Activated CD4-positive, alpha-beta T cell treated with anti-CD3 and anti-CD28 coated beads, Interleukin-2, Interleukin-6, amounts not matched to agents 100 ng/mL and 50 ng/mL, durations not matched to agents 16 hours and 8 hours (primary cell): ENCODE data around the gene OR56A3.
"Not testable (repeated sequence)": the region's sequence is repeated elsewhere in the genome, so short reads cannot be mapped to it uniquely, and the experiment has no call there.

Experiments used
- DNase-seq: peaks from one replicate; pipeline ENCODE4 v3.0.0-alpha.2; 2020

The OR56A3 gene, protein sequence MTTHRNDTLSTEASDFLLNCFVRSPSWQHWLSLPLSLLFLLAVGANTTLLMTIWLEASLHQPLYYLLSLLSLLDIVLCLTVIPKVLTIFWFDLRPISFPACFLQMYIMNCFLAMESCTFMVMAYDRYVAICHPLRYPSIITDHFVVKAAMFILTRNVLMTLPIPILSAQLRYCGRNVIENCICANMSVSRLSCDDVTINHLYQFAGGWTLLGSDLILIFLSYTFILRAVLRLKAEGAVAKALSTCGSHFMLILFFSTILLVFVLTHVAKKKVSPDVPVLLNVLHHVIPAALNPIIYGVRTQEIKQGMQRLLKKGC

DNA sequence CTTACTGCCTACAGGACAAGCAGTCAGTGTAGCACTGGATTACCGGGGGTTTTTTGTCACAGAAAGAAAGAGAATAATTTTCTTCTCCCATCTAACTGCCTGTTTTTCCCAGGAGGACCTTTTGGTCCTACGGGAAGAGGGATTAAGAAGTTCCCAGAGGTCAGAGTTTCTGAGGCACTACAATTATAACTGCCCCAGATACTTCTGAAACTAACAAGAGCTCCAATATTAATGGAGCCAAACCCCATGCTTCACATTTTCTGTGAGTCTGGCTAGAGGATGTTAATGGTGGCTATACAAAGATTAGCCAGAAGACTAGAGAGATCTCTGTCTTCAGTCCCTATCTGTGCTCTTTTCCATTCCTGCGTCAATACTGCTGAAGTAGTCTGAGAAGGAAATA lies at the start of gene OR56A3:
Gene OR56A3 (plus strand): TSS at position 301 of the 400 bp plus-strand sequence. CDS start 5,096 bp downstream, outside the sequence.
- DNase-seq: no peak

DNA sequence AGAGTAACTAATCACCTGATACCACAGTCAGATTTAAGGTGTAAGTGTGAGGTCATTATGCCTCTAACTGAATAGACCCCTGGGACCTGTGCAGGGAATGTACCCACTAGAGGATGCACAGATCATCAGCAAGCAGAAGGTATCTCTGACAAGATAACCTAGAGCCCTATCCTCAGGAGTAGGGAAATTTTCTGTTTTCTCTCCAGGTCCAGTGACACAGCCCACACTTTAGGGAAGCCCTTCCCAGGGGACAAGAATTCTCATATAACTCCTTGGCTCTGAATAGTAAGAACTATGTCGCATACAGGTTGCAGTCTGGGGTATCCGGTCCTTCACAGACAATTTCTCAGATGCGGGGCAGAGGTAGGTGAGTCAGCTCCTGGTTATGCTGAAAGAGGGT lies 49.1 kb upstream of the OR56A3 start, which contains the start of gene OR52E5:
Gene OR52E5 (plus strand): TSS at position 301 of the 400 bp plus-strand sequence. CDS start 7,569 bp downstream, outside the sequence.
- no peak for DNase-seq

DNA sequence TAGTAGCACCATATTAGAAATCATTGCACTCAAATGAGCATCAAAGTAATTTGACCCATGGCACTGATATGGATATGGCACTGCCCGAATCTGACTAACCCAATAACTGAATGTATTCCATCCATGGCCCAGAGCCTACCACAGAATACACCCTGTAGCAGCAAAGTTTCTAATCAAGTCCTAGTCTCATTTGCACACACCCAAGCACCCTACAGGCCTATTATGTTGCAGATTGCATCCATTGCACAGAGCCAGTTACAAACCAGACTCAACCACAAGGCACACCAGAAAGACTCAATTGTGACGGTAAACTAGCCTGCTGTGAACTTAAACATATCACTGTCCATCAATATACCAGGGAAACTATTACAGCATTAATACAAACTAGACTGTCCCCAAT lies 42.5 kb upstream of the OR56A3 start:
- DNase-seq: no peak

DNA sequence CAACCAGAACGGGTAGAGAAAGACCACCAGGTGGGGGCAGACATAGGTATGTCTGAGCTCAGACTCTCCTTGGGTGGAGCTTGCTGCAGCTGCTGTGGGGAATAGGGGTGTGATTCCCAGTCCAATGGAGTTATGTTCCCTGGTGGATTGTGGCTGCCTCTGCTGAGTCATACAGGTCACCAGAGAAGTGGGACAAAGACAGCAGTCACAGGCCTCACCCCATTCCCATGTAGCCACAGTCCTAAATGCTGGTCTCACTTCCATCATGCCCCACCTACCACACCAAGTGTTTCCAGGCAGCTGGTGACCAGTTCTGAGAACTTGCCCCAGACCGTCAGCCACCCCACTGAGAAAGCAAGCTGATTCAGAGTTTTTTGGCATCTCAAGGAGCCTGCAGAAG lies 31.5 kb upstream of the OR56A3 start:
- no peak for DNase-seq

DNA sequence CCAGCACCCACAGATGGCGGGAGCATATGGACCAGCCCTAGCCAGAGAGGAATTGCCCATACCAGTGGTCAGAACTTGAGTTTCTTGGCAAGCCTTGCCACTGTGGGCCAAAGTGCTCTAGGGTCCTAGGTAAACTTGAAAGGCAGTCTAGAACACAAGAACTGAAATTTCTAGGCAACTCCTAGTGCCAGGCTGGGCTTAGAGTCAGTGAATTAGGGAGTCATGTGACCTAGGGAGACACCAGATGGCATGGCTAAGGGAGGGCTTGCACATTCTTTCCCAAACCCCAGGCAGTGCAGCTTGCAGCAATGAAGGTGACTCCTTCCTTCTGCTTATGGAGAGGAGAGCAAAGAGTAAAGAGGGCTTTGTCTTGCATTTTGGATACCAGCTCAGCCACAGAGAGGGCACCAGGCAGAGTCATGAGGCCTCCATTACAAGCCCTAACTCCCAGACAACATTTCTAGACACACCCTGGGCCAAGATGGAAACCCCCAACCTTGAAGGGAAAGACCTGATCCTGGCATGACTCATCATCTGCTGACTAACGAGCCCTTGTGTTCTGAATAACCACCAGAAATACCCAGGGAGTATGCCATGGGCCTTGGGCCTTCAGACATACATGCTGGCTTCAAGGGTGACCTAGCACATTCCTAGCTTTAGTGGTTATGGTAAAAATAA lies 19.2 kb upstream of the OR56A3 start:
- DNase-seq: peak; percentile 75

DNA sequence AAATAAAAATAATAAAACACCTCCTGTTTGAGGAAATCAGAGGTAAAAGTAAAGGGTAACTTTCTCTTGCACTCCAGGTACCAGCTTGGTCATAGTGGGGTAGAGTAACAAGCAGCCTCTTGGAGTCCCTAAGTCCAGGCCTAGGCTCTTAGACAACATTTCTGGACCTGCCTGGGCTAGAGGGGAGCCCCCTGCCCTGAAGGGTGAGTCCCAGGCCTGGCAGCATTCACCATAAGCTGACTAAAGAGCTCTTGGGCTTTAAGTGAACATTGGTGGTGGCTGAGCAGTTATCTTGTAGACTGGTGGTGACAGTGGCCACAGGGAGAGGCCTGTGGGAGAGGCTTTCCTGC lies 18.6 kb upstream of the OR56A3 start:
- DNase-seq: no peak

DNA sequence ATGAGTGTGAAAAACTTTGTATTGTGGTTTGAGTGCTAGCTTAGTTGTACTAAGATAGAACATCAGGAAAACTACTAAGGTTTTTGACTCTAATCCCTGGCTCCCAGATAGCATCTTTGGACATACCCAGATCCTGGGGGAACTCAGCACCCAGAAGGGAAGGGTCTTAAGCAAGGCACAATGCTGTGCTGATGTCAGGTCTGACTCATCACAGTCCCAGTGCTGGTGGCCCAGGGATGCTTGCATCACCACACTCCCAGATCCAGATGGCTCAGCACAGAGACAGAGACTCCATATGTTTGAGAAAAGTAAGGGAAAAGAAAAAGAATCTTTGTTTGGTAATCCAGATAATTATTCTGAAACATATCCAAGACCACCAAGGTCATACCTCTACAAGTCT lies 18.3 kb upstream of the OR56A3 start:
- DNase-seq: no peak

DNA sequence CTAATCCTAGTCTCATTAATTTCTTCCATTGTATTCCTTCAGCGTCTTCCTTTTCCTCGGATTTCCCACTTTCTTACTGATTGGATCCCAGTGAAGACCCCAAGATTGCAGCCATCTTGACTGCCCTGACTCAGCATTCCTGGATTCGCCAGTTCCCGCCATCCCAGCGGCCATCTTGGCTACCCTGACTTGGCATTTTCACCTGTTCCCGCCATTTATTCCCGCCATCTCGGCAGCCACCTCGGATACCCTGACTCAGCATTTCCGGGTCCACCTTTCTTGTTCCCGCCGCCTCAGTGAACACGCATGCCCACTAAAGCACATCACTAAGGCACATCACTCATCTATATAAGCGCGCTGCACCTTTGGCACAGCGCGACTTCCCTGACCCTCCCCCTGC lies 13.8 kb upstream of the OR56A3 start:
- no peak for DNase-seq

DNA sequence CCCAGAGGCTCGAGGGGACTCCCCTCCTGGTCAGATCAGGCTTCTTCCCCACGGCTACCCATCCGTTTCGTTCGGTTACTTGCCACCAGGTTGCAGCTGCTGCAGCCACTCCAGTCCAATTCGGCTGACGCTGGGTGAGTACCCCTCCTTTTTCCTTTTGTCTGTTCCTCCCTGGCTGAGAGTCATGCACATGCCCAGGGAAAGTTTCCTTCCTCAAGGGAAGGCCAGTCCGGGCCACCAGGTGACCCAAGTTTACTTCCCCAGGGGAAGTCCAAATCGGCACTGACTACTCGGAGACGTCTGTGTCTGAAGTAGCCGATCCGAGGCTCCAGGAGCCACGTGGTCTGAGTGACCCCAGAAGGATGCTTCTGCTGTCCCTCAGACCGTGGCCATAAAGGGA lies 13.2 kb upstream of the OR56A3 start:
- no peak for DNase-seq

DNA sequence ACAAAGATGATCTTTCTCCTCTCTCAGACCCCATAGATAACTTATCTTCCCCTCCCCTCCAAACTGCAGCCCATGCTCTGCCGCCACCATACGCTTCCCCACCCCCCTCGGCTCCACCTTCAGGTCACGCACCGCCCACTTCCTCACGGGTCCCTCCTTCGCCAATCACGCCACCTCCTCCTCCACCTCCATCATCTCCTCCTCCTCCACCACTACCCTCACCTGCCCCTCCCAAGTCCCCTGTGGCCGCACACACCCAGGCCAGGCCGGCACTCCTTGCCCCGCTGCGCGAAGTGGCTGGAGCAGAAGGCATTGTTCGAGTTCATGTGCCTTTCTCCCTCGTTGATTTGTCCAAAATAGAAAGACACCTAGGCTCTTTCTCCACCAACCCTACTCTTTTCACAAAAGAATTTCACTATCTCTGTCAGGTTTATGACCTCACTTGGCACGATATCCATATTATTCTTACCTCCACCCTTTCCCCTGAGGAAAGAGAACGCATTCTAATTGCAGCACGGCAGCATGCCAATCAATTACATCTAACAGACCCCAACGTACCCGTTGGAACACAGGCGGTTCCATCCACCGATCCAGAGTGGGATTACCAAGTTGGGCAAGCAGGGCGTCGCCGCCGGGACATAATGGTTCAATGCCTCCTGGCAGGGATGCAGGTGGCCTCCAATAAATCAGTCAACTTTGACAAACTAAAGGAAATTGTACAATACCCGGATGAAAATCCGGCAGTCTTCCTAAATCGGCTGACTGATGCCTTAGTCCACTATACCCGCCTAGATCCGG lies 12.3 kb upstream of the OR56A3 start:
- no peak for DNase-seq

DNA sequence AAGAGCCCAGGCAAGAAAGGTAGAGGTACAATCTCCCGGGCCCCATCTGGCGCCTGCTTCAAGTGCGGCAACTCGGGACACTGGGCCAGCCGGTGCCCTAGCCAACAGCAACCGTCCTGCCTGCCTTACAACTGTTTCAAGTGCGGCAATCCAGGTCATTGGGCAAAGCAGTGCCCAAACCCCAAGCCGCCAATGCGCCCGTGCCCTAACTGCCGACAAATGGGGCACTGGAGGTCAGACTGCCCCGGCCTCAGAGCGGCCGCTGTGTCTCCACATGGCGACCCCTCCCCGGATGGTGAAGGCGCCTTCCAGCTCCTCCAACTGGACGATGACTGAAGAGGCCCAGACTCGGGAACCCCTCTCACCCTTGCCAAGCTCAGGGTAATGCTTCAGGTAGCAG lies 11.4 kb upstream of the OR56A3 start:
- no peak for DNase-seq

DNA sequence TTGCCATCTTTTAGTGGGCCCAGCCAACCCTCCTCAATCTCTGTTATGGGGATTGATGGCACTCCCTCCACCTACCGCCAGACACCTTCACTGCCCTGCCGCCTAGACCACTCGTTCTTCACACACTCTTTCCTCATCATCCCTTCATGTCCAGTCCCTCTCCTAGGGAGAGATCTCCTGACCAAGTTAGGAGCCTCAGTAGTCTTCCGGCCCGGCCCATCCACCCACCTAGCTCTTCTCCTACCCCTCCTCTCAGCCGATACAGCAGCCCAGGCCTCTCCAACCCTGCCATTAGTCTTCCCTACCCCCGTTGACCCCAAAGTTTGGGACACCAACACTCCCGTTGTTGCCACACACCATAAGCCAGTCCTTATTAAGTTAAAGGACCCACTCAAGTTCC lies 11.0 kb upstream of the OR56A3 start:
- no peak for DNase-seq

DNA sequence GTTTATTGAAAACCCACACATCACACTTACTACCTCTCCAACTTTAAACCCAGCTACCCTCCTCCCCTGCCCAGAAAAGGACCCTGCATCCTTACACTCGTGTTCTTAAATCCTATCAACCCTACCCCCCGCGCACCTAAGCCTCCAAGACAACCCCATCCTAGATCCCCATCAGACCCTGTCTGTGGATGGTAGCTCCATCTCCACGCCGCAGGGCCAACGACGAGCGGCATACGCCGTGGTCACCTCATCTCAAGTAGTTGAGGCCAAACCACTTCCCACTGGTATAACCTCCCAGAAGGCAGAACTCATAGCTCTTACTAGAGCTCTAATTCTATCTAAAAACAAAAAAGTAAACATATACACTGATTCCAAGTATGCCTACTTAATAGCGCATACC lies 9.4 kb upstream of the OR56A3 start:
- no peak for DNase-seq

DNA sequence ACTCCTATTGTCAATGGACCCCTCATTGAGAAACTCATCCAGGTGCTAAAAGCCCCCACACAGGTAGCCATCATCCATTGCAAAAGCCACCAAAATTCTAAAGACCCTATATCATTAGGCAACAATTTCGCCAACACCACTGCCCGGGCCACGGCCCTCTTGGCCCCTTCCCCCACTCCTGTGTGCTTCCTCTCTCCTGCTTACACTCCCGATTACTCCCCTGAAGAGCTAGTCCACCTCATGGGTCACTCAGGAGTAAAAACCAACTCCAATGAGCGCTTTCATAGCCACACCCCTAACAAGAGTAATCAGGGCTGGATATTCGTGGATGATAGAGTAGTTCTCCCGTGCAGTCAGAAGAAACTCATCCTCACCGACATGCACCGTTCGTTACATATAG lies 8.9 kb upstream of the OR56A3 start:
- DNase-seq: no peak

DNA sequence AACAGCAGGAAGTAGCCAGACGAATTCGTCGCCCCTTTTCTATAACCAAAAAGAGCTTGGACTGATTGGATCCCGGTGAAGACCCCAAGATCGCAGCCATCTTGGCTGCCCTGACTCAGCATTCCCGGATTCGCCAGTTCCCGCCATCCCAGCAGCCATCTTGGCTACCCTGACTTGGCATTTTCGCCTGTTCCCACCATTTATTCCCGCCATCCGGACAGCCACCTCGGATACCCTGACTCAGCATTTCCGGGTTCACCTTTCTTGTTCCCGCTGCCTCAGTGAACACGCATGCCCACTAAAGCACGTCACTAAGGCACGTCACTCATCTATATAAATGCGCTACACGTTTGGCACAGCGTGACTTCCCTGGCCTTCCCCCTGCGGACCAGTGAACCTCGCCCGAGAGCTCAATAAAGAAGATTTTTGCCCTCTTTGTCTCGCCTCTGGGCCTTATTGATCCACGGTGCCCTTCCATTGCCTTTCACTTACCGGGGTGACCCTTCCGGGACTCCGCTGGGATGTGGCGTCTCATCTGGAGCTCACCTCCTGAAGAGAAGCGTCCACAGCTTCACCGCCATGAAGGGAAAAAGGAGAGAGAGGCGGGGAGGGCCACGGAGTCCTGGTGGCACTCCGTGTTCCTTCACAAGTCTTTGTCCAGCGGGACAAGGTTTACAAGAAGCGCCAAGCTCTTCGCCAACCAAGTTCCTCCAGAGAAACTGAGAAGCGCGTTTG lies 4.0 kb upstream of the OR56A3 start:
- no peak for DNase-seq

DNA sequence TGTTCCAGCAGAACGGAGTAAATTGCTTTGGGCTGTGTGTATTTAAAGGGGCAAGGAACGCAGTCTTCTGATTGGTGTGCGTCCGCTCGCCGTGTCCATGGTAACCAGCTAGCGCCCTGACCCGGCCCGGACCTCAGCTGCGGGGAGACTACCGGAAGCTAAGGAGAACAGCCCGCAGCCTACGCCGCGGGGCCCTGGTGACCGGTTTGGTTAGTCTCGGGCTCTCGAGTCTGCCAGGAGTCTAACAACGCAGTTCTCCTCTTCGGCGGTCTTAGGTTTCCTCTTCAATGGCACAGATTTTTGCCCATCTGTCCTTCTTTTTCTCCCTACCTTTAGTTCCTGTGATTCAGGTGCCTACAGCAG lies 3.5 kb upstream of the OR56A3 start:
- no peak for DNase-seq

DNA sequence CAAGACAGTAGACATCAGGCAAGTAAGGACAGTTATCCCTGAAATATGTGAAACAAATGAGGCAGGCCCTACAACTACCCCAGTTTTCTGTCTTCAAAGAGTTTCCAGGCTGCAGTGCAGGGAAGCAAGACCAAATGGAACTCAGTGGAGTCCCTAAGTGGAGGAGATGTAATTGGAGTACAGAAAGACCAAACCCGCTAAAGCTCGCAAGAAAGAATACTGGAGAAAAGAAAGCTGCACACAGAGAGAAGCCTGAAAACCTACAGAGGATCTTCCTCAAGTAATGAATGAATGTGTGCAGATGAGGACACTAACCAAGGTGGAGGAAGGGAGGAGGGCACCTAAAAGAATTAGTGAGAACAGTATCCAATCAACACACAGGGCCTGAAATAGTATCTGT lies 1.3 kb upstream of the OR56A3 start:
- DNase-seq: no peak

DNA sequence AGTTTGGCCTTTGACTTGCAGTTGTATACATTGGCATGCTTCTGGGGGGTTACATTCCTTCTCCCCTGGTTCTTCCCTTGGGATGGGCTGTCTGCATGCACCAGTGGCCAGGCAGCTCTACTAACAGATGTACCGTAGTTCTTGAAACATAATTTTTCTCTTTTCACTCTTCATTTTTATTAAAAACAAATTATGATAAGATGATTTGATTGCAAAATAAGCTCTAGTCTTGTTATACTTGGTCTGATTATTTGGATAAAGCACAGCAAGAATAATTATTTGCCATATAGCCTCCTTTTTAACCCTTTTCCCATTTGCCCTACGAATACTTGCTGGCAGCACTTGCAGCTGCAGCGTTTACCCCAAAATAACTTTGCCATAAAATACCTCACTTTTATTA lies 13.5 kb downstream of the OR56A3 start:
- no peak for DNase-seq

DNA sequence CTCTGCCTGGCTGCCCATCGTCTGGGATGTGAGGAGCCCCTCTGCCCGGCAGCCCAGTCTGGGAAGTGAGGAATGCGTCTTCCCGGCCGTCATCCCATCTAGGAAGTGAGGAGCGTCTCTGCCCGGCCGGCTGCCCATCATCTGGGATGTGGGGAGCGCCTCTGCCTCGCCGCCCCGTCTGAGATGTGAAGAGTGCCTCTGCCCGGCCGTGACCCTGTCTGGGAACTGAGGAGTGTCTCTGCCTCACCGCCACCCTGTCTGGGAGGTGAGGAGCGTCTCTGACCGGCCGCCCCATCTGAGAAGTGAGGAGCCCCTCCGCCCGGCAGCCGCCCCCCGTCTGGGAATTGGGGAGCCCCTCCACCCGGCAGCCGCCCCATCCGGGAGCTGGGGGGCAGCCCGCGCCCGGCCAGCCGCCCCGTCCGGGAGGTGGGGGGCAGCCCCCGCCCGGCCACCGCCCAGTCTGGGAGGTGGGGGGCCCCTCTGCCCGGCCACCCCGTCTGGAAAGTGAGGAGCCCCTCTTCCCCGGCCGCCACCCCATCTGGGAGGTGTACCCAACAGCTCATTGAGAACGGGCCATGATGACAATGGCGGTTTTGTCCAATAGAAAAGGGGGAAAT lies 18.8 kb downstream of the OR56A3 start:
- DNase-seq: not testable (repeated sequence)

DNA sequence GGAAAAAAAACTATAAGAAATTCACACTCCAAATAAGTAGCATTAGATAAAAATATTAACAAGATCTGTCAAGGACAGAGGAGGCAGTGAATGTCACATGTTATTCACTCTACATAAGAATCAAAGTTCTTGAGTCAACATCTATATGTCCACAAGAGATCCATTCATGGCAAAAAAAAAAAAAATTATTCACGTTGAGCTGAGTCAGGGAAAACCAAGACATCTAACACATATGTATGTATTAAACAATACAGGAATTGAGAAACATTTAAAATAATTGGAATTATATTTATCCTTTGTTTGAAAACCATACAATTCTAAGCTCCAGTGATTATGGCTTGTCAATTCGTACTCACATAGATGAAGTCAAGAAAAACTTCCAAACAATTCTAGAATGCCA lies 24.9 kb downstream of the OR56A3 start:
- no peak for DNase-seq

DNA sequence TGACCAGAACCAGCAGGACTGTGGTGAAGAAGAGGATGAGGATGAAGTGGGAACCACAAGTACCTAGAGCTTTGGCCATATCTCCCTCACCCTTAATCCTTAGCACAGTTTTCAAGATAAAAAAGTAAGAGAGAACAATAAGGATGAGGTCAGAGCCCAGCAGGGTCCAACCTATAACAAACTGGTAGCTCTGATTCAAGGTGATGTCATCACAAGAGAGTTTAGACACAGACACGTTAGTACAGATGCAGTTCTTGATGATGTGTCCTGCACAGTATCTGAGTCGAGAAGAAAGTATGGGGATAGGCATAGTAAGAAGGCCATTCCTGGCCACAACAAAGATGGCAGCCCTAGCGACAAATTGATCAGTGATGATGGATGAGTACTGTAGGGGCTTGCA lies 25.7 kb downstream of the OR56A3 start:
- no peak for DNase-seq

DNA sequence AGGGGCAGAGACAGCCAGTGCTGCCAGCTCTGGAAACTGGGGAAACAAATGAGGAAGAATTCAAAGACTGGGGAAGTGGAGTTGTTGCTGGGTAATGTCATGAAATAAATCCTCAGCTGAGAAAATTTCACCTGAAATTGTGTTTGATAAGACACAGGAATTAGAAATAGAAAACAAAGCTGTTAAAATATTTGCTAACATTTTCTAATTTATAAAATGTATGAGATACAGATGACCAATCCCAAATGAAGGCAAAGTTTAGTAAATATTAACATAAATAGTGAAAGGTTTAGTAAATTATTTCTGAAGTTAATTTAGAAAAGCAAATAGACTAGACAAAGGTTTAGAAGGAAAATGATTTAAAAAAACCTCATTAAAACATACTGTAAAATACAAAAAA lies 26.3 kb downstream of the OR56A3 start, which contains the start of gene OR56A5:
Gene OR56A5 (minus strand): TSS at position 101 of the 400 bp plus-strand sequence. CDS start 0 bp downstream, at position 101.
- no peak for DNase-seq

DNA sequence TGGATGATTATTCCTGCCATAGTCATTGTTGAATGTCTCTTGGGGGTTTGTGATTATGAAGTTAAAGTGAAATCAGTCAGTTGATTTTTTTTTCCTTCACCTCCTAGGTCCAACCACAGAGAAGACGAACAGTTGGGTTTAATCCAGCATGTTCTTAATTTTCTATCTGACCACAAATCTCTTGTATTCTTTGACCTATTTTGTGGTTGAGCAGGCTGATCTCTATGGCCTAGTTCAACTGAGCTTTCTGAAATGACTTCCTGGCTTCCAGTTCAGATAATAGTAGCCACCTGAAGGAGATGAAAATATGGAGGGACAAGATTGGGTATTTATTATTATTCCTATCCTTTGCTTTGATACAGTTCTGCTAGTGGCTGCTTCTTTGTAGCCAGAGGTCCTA lies 31.5 kb downstream of the OR56A3 start:
- DNase-seq: no peak
